H7 (cell line): ENCODE results near the gene TAF4B. TPM values are rescaled to one million over a fixed set of nuclear protein-coding genes. Genes with fewer than 3 reads are reported as not detected.

Experiments
- total RNA-seq: library from RNA; depleted of rRNA; stranded (reverse); fragments of >200 nt; shearing (Covaris generic); gene quantifications from 2 replicates; pipeline ENCODE4 v1.2.3, GENCODE V29; 2014; rRNA removed

Gene TAF4B
- total RNA-seq, 1 experiment from 2014 or later = 19.1 TPM

Other genes starting within 250 kb of the TAF4B start
- 97.6 and 112 TPM in 2 replicates for gene SS18, start 135.8 kb upstream of the TAF4B start, total RNA-seq
- not detected in 2 replicates for gene PSMA8, start 92.6 kb upstream of the TAF4B start, total RNA-seq